OCI-LY3 (cell line): Measurements from ENCODE around the gene MACROD2.

Experiments
- H2AFZ ChIP-seq: fragments of 200-600, 300-600 bp; shearing (Covaris generic); 2 replicates; pipeline ENCODE4 v1.6.0; 2014; ENCODE audit warnings: antibody characterized with exemption, low read depth, low read length
- H3K27ac ChIP-seq: fragments of 200-600, 300-600 bp; sonication (generic); 2 replicates; pipeline ENCODE4 v1.5.1; 2014; ENCODE audit warnings: mild to moderate bottlenecking, low read length, moderate library complexity, mixed read lengths
- H3K27me3 ChIP-seq: fragments of 200-600, 300-600 bp; sonication (generic); 2 replicates; pipeline ENCODE4 v1.6.1; 2014; ENCODE audit warnings: low read depth, low read length, mixed read lengths
- H3K36me3 ChIP-seq: fragments of 200-600, 300-600 bp; sonication (generic); replicated peaks from 2 replicates; pipeline ENCODE3; 2014; ENCODE audit warnings: low read depth, low read length, mixed read lengths
- H3K4me1 ChIP-seq: fragments of 300-600, 200-600 bp; sonication (generic); 2 replicates; pipeline ENCODE4 v1.6.1; 2014; ENCODE audit warnings: low read length, mixed read lengths
- H3K4me2 ChIP-seq: fragments of 200-600, 300-600 bp; sonication (generic); 2 replicates; pipeline ENCODE4 v1.6.1; 2014; ENCODE audit warnings: low read length, mixed read lengths
- H3K4me3 ChIP-seq: fragments of 300-600, 200-600 bp; sonication (generic); 2 replicates; pipeline ENCODE4 v1.5.1; 2014; ENCODE audit warnings: antibody characterized with exemption, mild to moderate bottlenecking, low read length, moderate library complexity
- H3K79me2 ChIP-seq: fragments of 300-600, 200-600 bp; shearing (Covaris generic); 2 replicates; pipeline ENCODE4 v1.6.1; 2014; ENCODE audit warnings: mild to moderate bottlenecking, low read length, mixed read lengths
- H3K9ac ChIP-seq: fragments of 300-600, 200-600 bp; shearing (Covaris generic); 2 replicates; pipeline ENCODE4 v1.6.0; 2014; ENCODE audit warnings: mild to moderate bottlenecking, low read length, moderate library complexity
- H3K9me3 ChIP-seq: fragments of 200-600, 300-600 bp; shearing (Covaris generic); 2 replicates; pipeline ENCODE4 v1.6.1; 2014; ENCODE audit warnings: low read length, mixed read lengths; ENCODE audit not compliant: insufficient read depth
- H4K20me1 ChIP-seq: fragments of 200-600, 300-600 bp; sonication (generic); 2 replicates; pipeline ENCODE4 v1.6.1; 2016; ENCODE audit warnings: low read length, mixed read lengths; ENCODE audit not compliant: insufficient read depth
- CTCF ChIP-seq: fragments of 200-600, 300-600 bp; sonication (generic); IDR thresholded peaks from 2 replicates; pipeline ENCODE4 v1.5.1; 2014; ENCODE audit warnings: antibody characterized with exemption, low read length, low read depth
- EZH2phosphoT487 ChIP-seq: fragments of 200-600 bp; shearing (Covaris generic); IDR thresholded peaks from 2 replicates; pipeline ENCODE4 v1.6.1; 2018; ENCODE audit warnings: antibody characterized with exemption, mixed run types, low read depth

Gene MACROD2

GRCh38 chr20:14333721-14334120 lies 338.4 kb downstream of the MACROD2 start:
- H3K4me2 ChIP-seq = peak overlapping the region; percentile 56
- 0 out of 2 replicates have a peak overlapping the region, but pooled peaks have one; percentile 20 for H2AFZ ChIP-seq
- H3K36me3 ChIP-seq = no peaks in the 10 kb centered on the region
- no peaks in the 10 kb centered on the region for H3K79me2 ChIP-seq
- H3K4me1 ChIP-seq = peaks cover 12% of the 10 kb centered on the region
- peaks cover 20% of the 10 kb centered on the region for H3K27me3 ChIP-seq
- H3K9me3 ChIP-seq = no peaks in the 10 kb centered on the region
- H3K27ac ChIP-seq = no peak overlapping the region
- TF ChIP-seq EZH2phosphoT487 (no peak), CTCF (no peak)
- H3K9ac ChIP-seq = no peak overlapping the region
- H3K4me3 ChIP-seq = peak overlapping the region; percentile 37
- H4K20me1 ChIP-seq = no peaks in the 10 kb centered on the region

GRCh38 chr20:14334306-14334930 lies 339.1 kb downstream of the MACROD2 start:
- H4K20me1 ChIP-seq = no peaks in the 10 kb centered on the region

DNA sequence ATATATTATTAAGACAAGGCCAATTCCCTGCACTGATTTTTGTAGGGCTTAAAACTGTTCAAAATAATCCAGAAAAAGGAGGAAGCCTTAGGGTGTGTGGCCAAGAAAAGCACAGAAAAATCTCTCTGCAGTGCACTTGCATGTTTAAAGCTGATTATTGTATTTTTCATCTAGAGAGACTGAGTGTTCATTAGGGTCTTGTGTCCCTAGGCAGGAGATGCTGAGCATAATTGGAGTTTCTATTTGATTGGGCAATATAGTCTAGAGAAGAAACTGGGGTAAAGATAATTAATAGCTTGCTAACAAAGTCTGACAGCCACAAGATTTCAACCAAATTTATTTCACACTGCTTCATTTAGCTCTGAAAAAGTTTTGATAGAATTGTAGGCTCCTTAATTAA lies 339.7 kb downstream of the MACROD2 start:
- Histone ChIP-seq H3K27ac (no peak overlapping the region), H3K9me3 (no peaks in the 10 kb centered on the region), H3K27me3 (peaks cover 20% of the 10 kb centered on the region), H3K79me2 (no peaks in the 10 kb centered on the region), H2AFZ (no peak overlapping the region), H4K20me1 (no peaks in the 10 kb centered on the region), H3K4me3 (no peak overlapping the region), H3K36me3 (no peaks in the 10 kb centered on the region), H3K9ac (no peak overlapping the region), H3K4me1 (peaks cover 12% of the 10 kb centered on the region), H3K4me2 (no peak overlapping the region)
- TF ChIP-seq CTCF = no peak

More at GRCh38 chr20:14334306-14334930, 339.1 kb downstream of the MACROD2 start:
- Histone ChIP-seq H3K36me3 (no peaks in the 10 kb centered on the region), H3K27me3 (peaks cover 20% of the 10 kb centered on the region), H2AFZ (0 out of 2 replicates have a peak overlapping the region, but pooled peaks have one; percentile 20), H3K4me3 (peak overlapping the region; percentile 37), H3K9ac (no peak overlapping the region), H3K79me2 (no peaks in the 10 kb centered on the region), H3K4me2 (peak overlapping the region; percentile 56), H3K27ac (no peak overlapping the region), H3K4me1 (peaks cover 12% of the 10 kb centered on the region), H3K9me3 (no peaks in the 10 kb centered on the region)
- no peak for TF ChIP-seq EZH2phosphoT487
- TF ChIP-seq CTCF = peak; percentile 83

- Histone ChIP-seq H3K4me2 (peak overlapping the region; percentile 86), H3K4me1 (peaks cover 12% of the 10 kb centered on the region), H4K20me1 (no peaks in the 10 kb centered on the region), H3K36me3 (no peaks in the 10 kb centered on the region), H3K9ac (peak overlapping the region; percentile 59; the same call in 1 of the 2 replicates), H3K9me3 (no peaks in the 10 kb centered on the region), H3K79me2 (no peaks in the 10 kb centered on the region), H3K4me3 (peak overlapping the region; percentile 85), H3K27me3 (peaks cover 15% of the 10 kb centered on the region), H3K27ac (no peak overlapping the region), H2AFZ (peak overlapping the region; percentile 99)
- TF ChIP-seq CTCF (peak; percentile 14; the same call in 1 of the 2 replicates), EZH2phosphoT487 (no peak)
These were observed 341.4 kb downstream of the MACROD2 start for GRCh38 chr20:14336686-14337085.
